Stimulated activated naive CD8-positive, alpha-beta T cell treated with anti-CD3 and anti-CD28 coated beads, Interleukin-15, amount 100 ng/mL, for 72 hours (primary cell): ENCODE data around the gene PSMD2.
A peak's percentile ranks its signal among the peaks of the same experiment; 100 is the strongest.
"Not testable (repeated sequence)": the region's sequence is repeated elsewhere in the genome, so short reads cannot be mapped to it uniquely, and the experiment has no call there.

Source experiments
- ATAC-seq: fragments of 150-1000 bp; cut with Tn5 transposase; 2 replicates; pipeline ENCODE4 v1.10.0; 2021; ENCODE audit warnings: mild to moderate bottlenecking, moderate library complexity
- DNase-seq, 2 donors: peaks; one replicate each; pipeline ENCODE4 v3.0.0; 2021 to 2022
- H3K27ac Mint-ChIP-seq, 2 donors: one replicate each; pipeline ENCODE4 v1.8.0; 2022; ENCODE audit warnings: mild to moderate bottlenecking in 2 of 2, mixed read lengths in 2 of 2, moderate library complexity in 2 of 2
- H3K27me3 Mint-ChIP-seq: one replicate; pipeline ENCODE4 v1.8.0; 2022; ENCODE audit warnings: mixed read lengths
- H3K4me1 Mint-ChIP-seq: one replicate; pipeline ENCODE4 v1.8.0; 2022; ENCODE audit warnings: mild to moderate bottlenecking, mixed read lengths
- H3K4me3 Mint-ChIP-seq, 2 donors: one replicate each; pipeline ENCODE4 v1.8.0; 2022; ENCODE audit warnings: mild to moderate bottlenecking in 2 of 2, mixed read lengths in 2 of 2, moderate library complexity in 1 of 2
- H3K9me3 Mint-ChIP-seq, 2 donors: one replicate each; pipeline ENCODE4 v1.8.0; 2022; ENCODE audit warnings: mixed read lengths in 2 of 2

The PSMD2 gene

GRCh38 chr3:184337981-184338380 is 38.9 kb downstream of the PSMD2 start:
- no peak for DNase-seq
- Mint-ChIP-seq H3K27ac (peak overlapping the region in 1 of 2 donors; percentile 31), H3K4me3 (peak overlapping the region in 1 of 2 donors; percentile 32), H3K27me3 (no peaks in the 10 kb centered on the region), H3K4me1 (peaks cover 58% of the 10 kb centered on the region), H3K9me3 (no peaks in the 10 kb centered on the region)
- no peak for ATAC-seq

GRCh38 chr3:184338511-184338945 is 39.5 kb downstream of the PSMD2 start:
- Mint-ChIP-seq H3K4me3 (peak overlapping the region in 1 of 2 donors; percentile 32), H3K9me3 (no peaks in the 10 kb centered on the region), H3K27me3 (no peaks in the 10 kb centered on the region), H3K4me1 (peaks cover 52% of the 10 kb centered on the region), H3K27ac (no peak overlapping the region)
- DNase-seq (no peak), ATAC-seq (no peak)

- no peak overlapping the region for H3K4me3 Mint-ChIP-seq
- no peak for ATAC-seq
- H3K9me3 Mint-ChIP-seq, result no peaks in the 10 kb centered on the region
- H3K27me3 Mint-ChIP-seq, result no peaks in the 10 kb centered on the region
- no peak overlapping the region for H3K27ac Mint-ChIP-seq
- no peak for DNase-seq
- peaks cover 47% of the 10 kb centered on the region for H3K4me1 Mint-ChIP-seq
These were observed 40.0 kb downstream of the PSMD2 start for GRCh38 chr3:184339001-184339400.

- not testable (repeated sequence) for H3K4me3 Mint-ChIP-seq, ATAC-seq, H3K27ac Mint-ChIP-seq, H3K27me3 Mint-ChIP-seq, H3K9me3 Mint-ChIP-seq, DNase-seq
- H3K4me1 Mint-ChIP-seq, result peaks cover 42% of the 10 kb centered on the region
These were observed 40.6 kb downstream of the PSMD2 start for GRCh38 chr3:184339451-184340135.

GRCh38 chr3:184341925-184342324 is 42.9 kb downstream of the PSMD2 start:
- no peaks in the 10 kb centered on the region for H3K9me3 Mint-ChIP-seq
- no peaks in the 10 kb centered on the region for H3K27me3 Mint-ChIP-seq
- peaks cover 28% of the 10 kb centered on the region for H3K4me1 Mint-ChIP-seq
- no peak overlapping the region for H3K27ac Mint-ChIP-seq
- ATAC-seq (no peak), DNase-seq (no peak)
- H3K4me3 Mint-ChIP-seq, result no peak overlapping the region

GRCh38 chr3:184343200-184343876 is 44.3 kb downstream of the PSMD2 start:
- Mint-ChIP-seq H3K9me3 (no peaks in the 10 kb centered on the region), H3K27me3 (no peaks in the 10 kb centered on the region), H3K4me3 (no peak overlapping the region), H3K27ac (no peak overlapping the region), H3K4me1 (peaks cover 14% of the 10 kb centered on the region)
- ATAC-seq (no peak), DNase-seq (no peak)

GRCh38 chr3:184344579-184345316 is 45.7 kb downstream of the PSMD2 start:
- ATAC-seq, result peak; percentile 14
- H3K9me3 Mint-ChIP-seq, result no peaks in the 10 kb centered on the region
- DNase-seq, result no peak
- peaks cover 14% of the 10 kb centered on the region for H3K4me1 Mint-ChIP-seq
- H3K27me3 Mint-ChIP-seq, result no peaks in the 10 kb centered on the region
- H3K4me3 Mint-ChIP-seq, result no peak overlapping the region
- H3K27ac Mint-ChIP-seq, result no peak overlapping the region

- Mint-ChIP-seq H3K27ac (peak overlapping the region in 1 of 2 donors; percentile 22), H3K4me3 (no peak overlapping the region), H3K27me3 (no peaks in the 10 kb centered on the region), H3K9me3 (no peaks in the 10 kb centered on the region), H3K4me1 (peaks cover 12% of the 10 kb centered on the region)
- DNase-seq (no peak), ATAC-seq (no peak)
These were observed 46.5 kb downstream of the PSMD2 start for GRCh38 chr3:184345317-184346144.

- Mint-ChIP-seq H3K27ac (no peak overlapping the region), H3K4me1 (peaks cover 4% of the 10 kb centered on the region), H3K27me3 (no peaks in the 10 kb centered on the region), H3K9me3 (no peaks in the 10 kb centered on the region), H3K4me3 (no peak overlapping the region)
- no peak for ATAC-seq
- DNase-seq, result no peak
These were observed 47.6 kb downstream of the PSMD2 start for GRCh38 chr3:184346480-184347190.

GRCh38 chr3:184347321-184348056 is 48.4 kb downstream of the PSMD2 start:
- no peak for DNase-seq
- H3K27ac Mint-ChIP-seq, result no peak overlapping the region
- H3K4me3 Mint-ChIP-seq, result no peak overlapping the region
- no peaks in the 10 kb centered on the region for H3K9me3 Mint-ChIP-seq
- ATAC-seq, result no peak
- peaks cover 4% of the 10 kb centered on the region for H3K4me1 Mint-ChIP-seq
- H3K27me3 Mint-ChIP-seq, result no peaks in the 10 kb centered on the region

- DNase-seq (no peak), ATAC-seq (no peak)
- H3K27me3 Mint-ChIP-seq, result no peaks in the 10 kb centered on the region
- peaks cover 4% of the 10 kb centered on the region for H3K4me1 Mint-ChIP-seq
- H3K4me3 Mint-ChIP-seq, result no peak overlapping the region
- H3K9me3 Mint-ChIP-seq, result no peaks in the 10 kb centered on the region
- H3K27ac Mint-ChIP-seq, result no peak overlapping the region
These were observed 49.0 kb downstream of the PSMD2 start for GRCh38 chr3:184348057-184348382.

GRCh38 chr3:184349563-184350470 is 50.8 kb downstream of the PSMD2 start:
- Mint-ChIP-seq H3K27ac (no peak overlapping the region), H3K4me3 (no peak overlapping the region), H3K9me3 (no peaks in the 10 kb centered on the region), H3K4me1 (peaks cover 12% of the 10 kb centered on the region), H3K27me3 (no peaks in the 10 kb centered on the region)
- ATAC-seq, result no peak
- no peak for DNase-seq

- ATAC-seq (no peak), DNase-seq (no peak)
- no peaks in the 10 kb centered on the region for H3K9me3 Mint-ChIP-seq
- H3K27ac Mint-ChIP-seq, result no peak overlapping the region
- H3K4me1 Mint-ChIP-seq, result peaks cover 14% of the 10 kb centered on the region
- H3K27me3 Mint-ChIP-seq, result no peaks in the 10 kb centered on the region
- H3K4me3 Mint-ChIP-seq, result no peak overlapping the region
These were observed 51.6 kb downstream of the PSMD2 start for GRCh38 chr3:184350618-184351017.
